GM13977 (cell line): Measurements from ENCODE around the gene PTPN11.

ENCODE experiments used
- DNase-seq: peaks from one replicate; pipeline ENCODE4 v3.0.0; 2012; ENCODE audit warnings: low spot score
- in situ Hi-C: fragments of 300-500 bp; cut with MboI; formaldehyde crosslinking; loops from one replicate; pipeline ENCODE4 v1.12.0; 2022; ENCODE audit warnings: low sequenced_read_pairs, low pct_unique_long_range_greater_than_20kb, mixed read lengths, inconsistent platforms; ENCODE audit not compliant: unreplicated experiment
- TF ChIP-seq, protein P1 (sequence below): IDR thresholded peaks from 2 replicates; pipeline ENCODE4 v1.5.1; 2012; ENCODE audit warnings: mild to moderate bottlenecking, control low read depth; ENCODE audit not compliant: insufficient read depth; ENCODE audit errors: extremely low read depth, missing control alignments

Gene PTPN11

DNA sequence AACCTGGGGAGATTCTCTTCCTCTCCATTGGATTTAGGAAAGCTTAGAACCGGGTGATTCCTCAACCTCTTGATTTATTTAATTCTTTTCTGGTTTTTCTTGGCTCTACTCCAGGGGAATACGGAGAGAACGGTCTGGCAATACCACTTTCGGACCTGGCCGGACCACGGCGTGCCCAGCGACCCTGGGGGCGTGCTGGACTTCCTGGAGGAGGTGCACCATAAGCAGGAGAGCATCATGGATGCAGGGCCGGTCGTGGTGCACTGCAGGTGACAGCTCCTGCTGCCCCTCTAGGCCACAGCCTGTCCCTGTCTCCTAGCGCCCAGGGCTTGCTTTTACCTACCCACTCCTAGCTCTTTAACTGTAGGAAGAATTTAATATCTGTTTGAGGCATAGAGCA, 67.6 kb downstream of the PTPN11 start:
- TF ChIP-seq, protein P1, sequence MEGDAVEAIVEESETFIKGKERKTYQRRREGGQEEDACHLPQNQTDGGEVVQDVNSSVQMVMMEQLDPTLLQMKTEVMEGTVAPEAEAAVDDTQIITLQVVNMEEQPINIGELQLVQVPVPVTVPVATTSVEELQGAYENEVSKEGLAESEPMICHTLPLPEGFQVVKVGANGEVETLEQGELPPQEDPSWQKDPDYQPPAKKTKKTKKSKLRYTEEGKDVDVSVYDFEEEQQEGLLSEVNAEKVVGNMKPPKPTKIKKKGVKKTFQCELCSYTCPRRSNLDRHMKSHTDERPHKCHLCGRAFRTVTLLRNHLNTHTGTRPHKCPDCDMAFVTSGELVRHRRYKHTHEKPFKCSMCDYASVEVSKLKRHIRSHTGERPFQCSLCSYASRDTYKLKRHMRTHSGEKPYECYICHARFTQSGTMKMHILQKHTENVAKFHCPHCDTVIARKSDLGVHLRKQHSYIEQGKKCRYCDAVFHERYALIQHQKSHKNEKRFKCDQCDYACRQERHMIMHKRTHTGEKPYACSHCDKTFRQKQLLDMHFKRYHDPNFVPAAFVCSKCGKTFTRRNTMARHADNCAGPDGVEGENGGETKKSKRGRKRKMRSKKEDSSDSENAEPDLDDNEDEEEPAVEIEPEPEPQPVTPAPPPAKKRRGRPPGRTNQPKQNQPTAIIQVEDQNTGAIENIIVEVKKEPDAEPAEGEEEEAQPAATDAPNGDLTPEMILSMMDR: no peak
- DNase-seq: no peak
- in situ Hi-C loops: no loop called here

DNA sequence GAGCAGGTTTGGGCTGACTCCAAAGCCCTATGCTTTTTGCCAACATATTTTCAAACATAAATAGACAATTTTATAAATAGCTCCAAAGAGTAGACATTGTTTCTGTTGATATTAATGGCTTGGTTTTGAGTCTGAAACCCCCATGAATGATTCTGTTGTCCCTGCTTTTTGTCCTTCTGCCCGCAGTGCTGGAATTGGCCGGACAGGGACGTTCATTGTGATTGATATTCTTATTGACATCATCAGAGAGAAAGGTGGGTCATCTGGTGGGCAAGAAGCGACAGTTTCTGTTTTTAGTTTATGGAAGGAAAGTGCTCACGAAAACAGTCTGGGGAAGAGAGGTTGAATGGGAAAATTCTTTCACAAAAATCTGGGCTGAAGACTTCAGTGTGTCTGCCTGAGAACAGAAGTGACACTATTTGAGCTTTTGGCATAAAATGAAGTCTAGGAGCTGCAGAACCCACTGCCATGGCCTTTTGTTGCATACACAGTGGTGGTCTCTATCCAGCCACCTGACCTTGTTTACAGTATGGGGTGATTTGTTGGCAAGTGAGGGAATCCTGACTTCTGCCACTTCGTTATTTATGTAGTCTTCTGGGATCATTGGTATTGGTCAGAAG, 69.6 kb downstream of the PTPN11 start:
- in situ Hi-C loops: no loop called here
- no peak for DNase-seq
- TF ChIP-seq, protein P1: no peak

DNA sequence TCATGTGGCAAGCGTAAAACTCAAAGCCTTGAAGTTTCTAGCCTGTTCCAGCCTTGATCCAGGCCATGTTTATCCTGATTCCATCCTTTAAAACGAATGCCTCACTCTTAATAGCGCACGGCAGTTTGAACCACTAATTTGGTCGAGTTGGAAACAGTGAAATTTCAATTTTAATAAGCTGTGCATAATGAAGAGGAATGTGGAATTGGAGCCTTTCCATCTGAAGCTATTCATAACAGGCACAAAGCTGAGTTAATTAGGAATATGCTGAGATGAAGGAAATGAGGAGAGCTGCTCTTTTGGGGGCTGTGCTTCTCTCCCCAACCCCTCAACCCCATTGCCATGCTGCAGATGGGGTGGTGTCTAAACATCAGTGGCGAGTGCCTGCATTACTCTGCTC, 70.7 kb downstream of the PTPN11 start:
- no peak for DNase-seq
- TF ChIP-seq, protein P1: no peak
- in situ Hi-C loops: no loop called here

DNA sequence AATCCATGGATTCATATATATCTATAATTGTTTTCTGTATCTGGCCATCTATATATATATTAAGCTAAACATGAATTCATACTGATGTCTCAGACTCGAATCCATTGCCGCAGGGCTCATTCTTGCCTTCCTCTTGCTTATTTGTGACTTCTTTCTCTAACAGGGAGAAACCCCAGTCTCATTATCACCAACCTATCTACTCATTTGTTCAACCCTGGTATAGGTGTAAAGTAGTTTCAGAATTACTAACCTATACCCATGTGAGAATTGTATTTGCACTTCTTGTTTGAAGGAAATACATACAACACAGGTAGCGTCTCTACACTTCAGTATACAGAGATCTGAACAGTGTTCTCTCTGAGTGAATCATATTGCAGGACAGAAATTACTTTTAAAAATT, 77.7 kb downstream of the PTPN11 start:
- peak; percentile 58 for DNase-seq
- in situ Hi-C loops: no loop called here
- TF ChIP-seq, protein P1: no peak

DNA sequence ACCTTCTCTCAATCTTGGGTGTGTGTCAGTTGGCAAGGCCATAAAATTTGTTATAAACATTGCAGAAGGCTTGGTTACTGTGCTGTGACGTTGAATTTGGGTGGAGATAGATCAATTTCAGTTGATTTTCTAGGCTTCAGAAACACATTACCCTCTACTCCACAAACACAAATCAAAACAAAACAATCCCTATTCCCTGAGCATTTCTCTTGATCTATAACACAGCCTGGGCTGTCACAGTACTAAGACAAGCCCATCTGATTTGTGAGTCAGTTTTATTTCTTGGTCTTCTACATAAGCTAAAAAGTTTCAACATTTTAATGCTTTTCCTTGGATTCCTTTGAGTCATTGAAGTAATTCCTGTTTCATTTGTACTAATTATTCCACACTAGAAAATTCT, 79.8 kb downstream of the PTPN11 start:
- DNase-seq: no peak
- in situ Hi-C loops: no loop called here
- TF ChIP-seq, protein P1: no peak

DNA sequence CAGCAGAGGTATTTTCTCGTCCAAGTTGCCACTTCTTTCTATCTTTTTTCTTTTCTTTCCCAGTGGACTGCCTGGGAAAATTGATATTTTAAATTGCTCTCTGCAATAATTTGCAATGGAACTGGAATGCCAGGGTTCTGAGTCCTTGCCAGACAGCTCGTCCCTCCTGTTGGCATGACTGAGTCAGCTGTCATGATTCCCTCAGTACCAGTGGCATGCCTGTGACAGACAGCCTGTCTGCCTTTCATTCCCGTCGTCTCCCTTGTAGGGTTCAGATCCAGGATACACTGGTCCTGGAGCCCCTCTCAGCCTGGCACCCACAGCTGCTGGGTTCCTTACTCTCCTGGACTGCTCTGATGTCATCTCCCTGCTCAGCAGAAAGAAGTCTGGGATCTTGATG, 84.8 kb downstream of the PTPN11 start:
- TF ChIP-seq, protein P1: no peak
- no peak for DNase-seq
- in situ Hi-C loops: no loop called here
